ENCODE data around the gene PACRG. TPM values are rescaled to one million over a fixed set of nuclear protein-coding genes. Genes with fewer than 3 reads are reported as not detected.

Gene PACRG
- total RNA-seq, 4 donors from 2014 or later, result 1.7 to 7.7 (median 3.7) TPM

- intact Hi-C loops (cut with DNase I), result no loop called here
- no peak overlapping the region for H3K27ac ChIP-seq
- TF ChIP-seq POLR2A (IDR thresholded peaks at IDR 0.05), result no peak
- TF ChIP-seq, protein P1, sequence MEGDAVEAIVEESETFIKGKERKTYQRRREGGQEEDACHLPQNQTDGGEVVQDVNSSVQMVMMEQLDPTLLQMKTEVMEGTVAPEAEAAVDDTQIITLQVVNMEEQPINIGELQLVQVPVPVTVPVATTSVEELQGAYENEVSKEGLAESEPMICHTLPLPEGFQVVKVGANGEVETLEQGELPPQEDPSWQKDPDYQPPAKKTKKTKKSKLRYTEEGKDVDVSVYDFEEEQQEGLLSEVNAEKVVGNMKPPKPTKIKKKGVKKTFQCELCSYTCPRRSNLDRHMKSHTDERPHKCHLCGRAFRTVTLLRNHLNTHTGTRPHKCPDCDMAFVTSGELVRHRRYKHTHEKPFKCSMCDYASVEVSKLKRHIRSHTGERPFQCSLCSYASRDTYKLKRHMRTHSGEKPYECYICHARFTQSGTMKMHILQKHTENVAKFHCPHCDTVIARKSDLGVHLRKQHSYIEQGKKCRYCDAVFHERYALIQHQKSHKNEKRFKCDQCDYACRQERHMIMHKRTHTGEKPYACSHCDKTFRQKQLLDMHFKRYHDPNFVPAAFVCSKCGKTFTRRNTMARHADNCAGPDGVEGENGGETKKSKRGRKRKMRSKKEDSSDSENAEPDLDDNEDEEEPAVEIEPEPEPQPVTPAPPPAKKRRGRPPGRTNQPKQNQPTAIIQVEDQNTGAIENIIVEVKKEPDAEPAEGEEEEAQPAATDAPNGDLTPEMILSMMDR (IDR thresholded peaks at IDR 0.05), result no peak
- no peaks in the 10 kb centered on the region for H3K27me3 ChIP-seq
- H3K9me3 ChIP-seq, result no peaks in the 10 kb centered on the region
- H3K4me3 ChIP-seq (replicated peaks in 1 of 3), result no peak overlapping the region
- H3K36me3 ChIP-seq, result no peaks in the 10 kb centered on the region
- no peaks in the 10 kb centered on the region for H3K4me1 ChIP-seq
- 79 to 82% methylated on average over 1 of the region's 1 CpG for WGBS, 2 donors
- no peak for DNase-seq
These were observed 237.6 kb downstream of the PACRG start for GRCh38 chr6:162965366-162965765.

- TF ChIP-seq, protein P1 (IDR thresholded peaks at IDR 0.05), result no peak
- TF ChIP-seq POLR2A (IDR thresholded peaks at IDR 0.05), result no peak
- no peaks in the 10 kb centered on the region for H3K9me3 ChIP-seq
- H3K36me3 ChIP-seq, result no peaks in the 10 kb centered on the region
- 85 to 90% methylated on average over 10 of the region's 10 CpGs for WGBS, 2 donors
- H3K27me3 ChIP-seq, result no peaks in the 10 kb centered on the region
- intact Hi-C loops (cut with DNase I), result no loop called here
- H3K4me1 ChIP-seq, result no peaks in the 10 kb centered on the region
- no peak for DNase-seq
- no peak overlapping the region for H3K4me3 ChIP-seq (replicated peaks in 1 of 3)
- H3K27ac ChIP-seq, result no peak overlapping the region
These were observed 242.5 kb downstream of the PACRG start for GRCh38 chr6:162970246-162970645.

GRCh38 chr6:162971356-162971755 lies 243.6 kb downstream of the PACRG start:
- H3K36me3 ChIP-seq, result no peaks in the 10 kb centered on the region
- 96 to 97% methylated on average over 7 of the region's 7 CpGs for WGBS, 2 donors
- intact Hi-C loops (cut with DNase I), result no loop called here
- no peak overlapping the region for H3K4me3 ChIP-seq (replicated peaks in 1 of 3)
- no peaks in the 10 kb centered on the region for H3K27me3 ChIP-seq
- no peaks in the 10 kb centered on the region for H3K4me1 ChIP-seq
- H3K27ac ChIP-seq, result no peak overlapping the region
- DNase-seq, result no peak
- no peaks in the 10 kb centered on the region for H3K9me3 ChIP-seq
- TF ChIP-seq POLR2A (IDR thresholded peaks at IDR 0.05), result no peak
- TF ChIP-seq, protein P1 (IDR thresholded peaks at IDR 0.05), result no peak

DNA sequence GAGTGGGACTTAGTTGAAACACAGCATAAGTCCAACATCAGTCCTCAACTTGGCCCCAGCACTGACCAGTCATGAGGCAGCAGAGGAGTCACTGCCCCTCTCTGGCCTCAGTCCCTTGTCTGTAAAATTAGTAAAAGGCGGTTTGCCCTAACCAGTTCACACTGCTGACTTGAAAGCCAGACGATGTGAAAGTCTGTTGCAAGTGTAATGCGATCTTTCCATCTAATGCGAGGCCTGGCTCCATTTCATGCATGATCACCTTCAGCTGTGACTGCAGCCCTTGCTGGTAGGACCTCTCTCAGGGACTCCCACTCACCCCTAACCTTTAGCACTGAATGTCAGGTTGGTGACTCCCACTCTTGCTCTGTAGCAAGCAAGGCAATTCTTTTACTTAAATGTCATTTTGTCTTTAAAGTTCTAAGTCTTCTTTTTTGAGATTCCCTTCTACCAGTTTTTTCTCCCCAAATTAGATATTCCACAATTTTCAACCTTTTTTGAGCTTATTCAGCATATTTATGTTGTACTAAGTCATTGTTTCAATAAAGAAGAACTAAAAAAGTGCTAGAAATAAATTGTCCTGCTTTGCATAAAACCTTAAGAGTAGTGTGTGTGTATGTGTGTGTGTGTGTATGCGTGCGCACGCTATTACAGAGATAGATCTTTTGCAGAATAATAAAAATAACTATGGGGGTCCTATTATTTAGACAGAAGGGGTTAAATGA lies 245.5 kb downstream of the PACRG start:
- Histone ChIP-seq H3K9me3 (no peaks in the 10 kb centered on the region), H3K4me1 (no peaks in the 10 kb centered on the region), H3K36me3 (no peaks in the 10 kb centered on the region), H3K27ac (no peak overlapping the region), H3K4me3 (replicated peaks in 1 of 3) (no peak overlapping the region), H3K27me3 (no peaks in the 10 kb centered on the region)
- 69% methylated on average over 7 of the region's 7 CpGs for WGBS, 2 donors
- intact Hi-C loops (cut with DNase I), result no loop called here
- TF ChIP-seq POLR2A (IDR thresholded peaks at IDR 0.05), result no peak
- TF ChIP-seq, protein P1 (IDR thresholded peaks at IDR 0.05), result no peak
- DNase-seq, result no peak

- H3K27ac ChIP-seq, result no peak overlapping the region
- no peak overlapping the region for H3K4me3 ChIP-seq (replicated peaks in 1 of 3)
- TF ChIP-seq, protein P1 (IDR thresholded peaks at IDR 0.05), result no peak
- no peak for TF ChIP-seq POLR2A (IDR thresholded peaks at IDR 0.05)
- H3K27me3 ChIP-seq, result no peaks in the 10 kb centered on the region
- no peaks in the 10 kb centered on the region for H3K4me1 ChIP-seq
- WGBS, 2 donors, result 89 to 92% methylated on average over 5 of the region's 5 CpGs
- no peak for DNase-seq
- intact Hi-C loops (cut with DNase I), result no loop called here
- no peaks in the 10 kb centered on the region for H3K36me3 ChIP-seq
- H3K9me3 ChIP-seq, result no peaks in the 10 kb centered on the region
These were observed 246.2 kb downstream of the PACRG start for GRCh38 chr6:162973980-162974379.
